HG03457 (cell line): ENCODE results near the gene PSTPIP1.

Experiments used
- ATAC-seq: cut with Tn5 transposase; IDR thresholded peaks from one replicate; pipeline ENCODE4 v1.9.1; 2021; ENCODE audit warnings: moderate number of reproducible peaks; ENCODE audit not compliant: unreplicated experiment

PSTPIP1 gene

GRCh38 chr15:77017761-77018720 lies 23.1 kb downstream of the PSTPIP1 start:
- no peak for ATAC-seq

- ATAC-seq, result no peak
Observed at GRCh38 chr15:77018796-77019505, 24.0 kb downstream of the PSTPIP1 start.

DNA sequence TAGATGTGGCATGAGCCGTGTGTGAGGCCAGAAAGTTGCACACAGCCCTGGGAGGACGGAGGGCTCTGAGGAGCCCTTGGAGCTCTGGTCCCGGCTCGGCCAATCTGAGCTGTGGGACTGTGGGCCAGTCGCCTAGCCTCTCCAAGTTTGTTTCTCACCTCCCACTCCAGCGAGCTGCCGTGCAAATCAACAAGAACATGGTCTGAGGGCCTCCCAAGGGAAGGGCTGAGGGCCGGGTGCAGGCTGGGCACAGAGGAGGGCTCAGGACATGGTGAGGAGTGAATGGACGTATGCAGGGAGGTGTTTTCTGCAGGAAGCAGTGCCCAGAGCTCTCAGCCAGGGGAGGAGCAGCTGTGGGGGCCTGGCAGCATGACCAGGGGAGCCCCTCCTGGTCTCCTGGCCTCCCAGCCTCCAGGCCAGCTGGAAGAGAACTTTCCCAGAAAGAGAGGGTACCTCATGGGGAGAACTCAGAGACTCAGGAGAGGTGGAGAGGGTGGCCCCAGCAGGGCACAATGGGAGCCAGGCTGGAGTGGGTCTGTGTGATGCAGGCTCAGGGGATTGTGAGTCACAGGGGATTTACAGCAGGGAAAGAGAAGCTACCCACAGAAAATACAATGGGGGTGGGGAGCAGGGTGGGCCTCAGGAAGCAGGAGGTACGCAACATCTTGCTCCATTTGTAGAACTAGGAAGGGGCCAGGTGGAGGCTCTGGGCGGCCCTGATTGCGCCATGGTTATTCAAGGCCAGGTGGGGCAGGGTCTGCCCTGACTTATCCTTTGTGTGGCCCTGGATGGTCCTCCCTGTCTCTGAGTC lies 24.8 kb downstream of the PSTPIP1 start:
- ATAC-seq, result no peak

DNA sequence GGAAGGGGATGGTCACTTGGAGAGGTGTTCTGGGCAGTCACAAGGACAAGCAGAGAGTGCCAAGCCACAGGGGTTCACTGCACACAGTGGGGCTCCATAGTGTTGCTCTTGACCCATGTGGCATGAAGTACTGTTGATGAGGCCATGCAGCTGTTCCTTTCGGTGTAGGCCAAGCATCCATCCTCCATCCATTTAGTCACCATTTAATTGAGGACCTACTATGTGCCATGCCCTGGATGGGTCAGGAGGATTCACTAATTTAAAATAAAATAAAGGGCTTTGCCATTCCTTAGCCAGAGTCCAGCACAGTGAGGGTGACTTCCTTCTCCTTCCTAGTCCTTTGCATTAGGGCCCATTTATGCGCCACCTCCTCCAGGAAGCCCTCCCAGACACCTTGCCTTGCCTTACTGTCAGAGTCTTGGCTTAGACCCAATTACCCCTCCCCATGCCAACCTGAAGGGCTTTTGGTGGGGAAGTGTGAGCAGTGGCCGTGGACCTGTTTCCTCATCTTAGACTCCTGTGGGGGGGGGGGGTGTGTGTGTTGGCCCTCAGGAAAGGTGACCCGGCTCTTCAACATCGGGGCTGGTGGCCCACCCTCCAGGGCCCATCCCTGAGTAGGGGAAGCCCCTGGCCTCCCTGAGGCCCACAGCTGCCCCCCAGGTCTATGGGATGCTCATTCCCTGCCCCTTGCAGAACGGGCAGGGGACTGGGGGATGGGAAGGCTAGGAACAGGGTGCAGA lies 25.6 kb downstream of the PSTPIP1 start:
- no peak for ATAC-seq

GRCh38 chr15:77021088-77021481 lies 26.2 kb downstream of the PSTPIP1 start:
- ATAC-seq, result no peak

GRCh38 chr15:77021803-77022381 lies 27.0 kb downstream of the PSTPIP1 start:
- no peak for ATAC-seq

DNA sequence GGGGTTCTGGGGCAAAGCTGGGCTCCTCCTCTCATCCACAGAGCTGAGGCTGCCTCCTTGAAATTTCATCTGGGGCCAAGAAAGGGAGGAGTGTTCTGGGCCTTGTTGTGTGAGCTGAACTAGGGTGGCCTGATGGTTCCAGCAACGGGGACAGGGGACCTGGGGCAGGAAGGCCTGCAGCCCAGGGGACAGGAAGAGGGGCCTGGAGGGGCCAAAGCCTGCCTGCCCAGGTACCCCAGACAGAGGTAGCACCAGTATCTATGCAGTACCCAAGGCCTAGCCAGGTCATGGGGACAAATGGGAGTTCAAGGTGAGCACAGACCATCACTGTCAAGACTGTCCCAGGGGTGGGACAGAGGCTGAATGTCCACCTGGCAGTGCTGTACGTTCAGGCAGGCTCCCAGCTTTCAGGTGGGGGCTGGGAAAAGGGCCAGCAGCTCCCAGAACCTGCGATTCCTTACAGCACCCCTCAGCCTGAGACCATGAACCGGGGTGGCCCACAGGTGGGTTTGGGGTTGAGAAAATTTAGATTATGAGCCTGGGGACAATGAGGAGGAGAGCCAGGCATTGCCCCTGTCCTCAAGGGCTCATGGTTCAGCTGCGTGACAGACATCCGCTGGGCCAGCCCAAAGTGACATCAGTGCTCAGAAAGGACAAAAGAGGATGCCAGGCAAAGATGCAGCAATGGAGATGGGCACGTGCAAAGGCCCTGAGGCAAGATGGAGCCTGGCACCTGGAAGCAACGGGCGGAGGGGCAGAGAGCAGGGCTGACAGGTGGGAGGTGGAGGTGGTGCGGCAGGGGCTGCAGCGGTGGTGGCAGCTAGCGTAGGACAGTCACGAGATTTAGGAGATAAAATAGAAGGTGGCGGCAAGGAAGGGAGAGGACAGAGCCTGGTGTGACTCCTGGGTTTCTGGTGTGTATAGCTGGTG lies 28.0 kb downstream of the PSTPIP1 start:
- ATAC-seq, result no peak

- no peak for ATAC-seq
Observed at GRCh38 chr15:77023576-77024272, 28.8 kb downstream of the PSTPIP1 start.

DNA sequence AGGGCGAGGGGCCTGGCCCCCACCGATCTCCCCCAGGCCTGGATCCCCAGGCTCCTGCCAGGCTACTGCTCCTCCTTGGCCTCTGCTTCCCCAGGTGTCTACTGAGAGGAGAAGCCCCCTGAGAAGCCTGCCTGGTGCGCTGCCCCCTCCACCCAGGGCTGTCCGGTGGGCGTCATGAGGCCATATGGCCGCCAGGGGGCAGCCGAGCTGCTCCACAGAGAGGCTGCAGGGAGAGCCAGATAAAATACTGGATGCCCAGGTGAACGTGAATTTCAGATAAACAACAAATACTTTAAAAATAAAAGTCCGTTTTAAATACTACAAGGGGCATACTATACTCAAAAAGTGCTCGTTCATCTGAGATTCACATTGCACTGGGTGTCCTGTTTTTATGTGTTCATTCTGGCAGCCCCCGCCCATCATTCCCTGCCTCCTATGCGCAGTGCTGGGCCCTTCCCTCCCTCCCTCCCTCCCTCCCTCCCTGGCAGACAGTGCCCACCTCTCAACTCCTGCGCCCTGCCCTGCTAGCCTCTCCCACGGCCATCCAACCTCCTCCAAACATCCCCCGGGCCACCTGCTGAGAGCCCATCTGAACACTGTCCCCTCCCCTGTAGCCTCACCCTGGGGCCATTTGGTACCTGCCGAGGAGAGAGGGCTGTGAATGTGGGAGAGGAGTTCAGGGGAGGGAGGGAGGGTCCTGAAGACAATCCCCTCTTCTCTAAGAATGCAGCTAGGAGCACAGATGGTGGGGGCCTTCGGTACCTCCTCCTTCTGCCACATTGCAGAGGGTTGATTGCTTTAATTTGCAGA lies 29.6 kb downstream of the PSTPIP1 start:
- ATAC-seq, result no peak

DNA sequence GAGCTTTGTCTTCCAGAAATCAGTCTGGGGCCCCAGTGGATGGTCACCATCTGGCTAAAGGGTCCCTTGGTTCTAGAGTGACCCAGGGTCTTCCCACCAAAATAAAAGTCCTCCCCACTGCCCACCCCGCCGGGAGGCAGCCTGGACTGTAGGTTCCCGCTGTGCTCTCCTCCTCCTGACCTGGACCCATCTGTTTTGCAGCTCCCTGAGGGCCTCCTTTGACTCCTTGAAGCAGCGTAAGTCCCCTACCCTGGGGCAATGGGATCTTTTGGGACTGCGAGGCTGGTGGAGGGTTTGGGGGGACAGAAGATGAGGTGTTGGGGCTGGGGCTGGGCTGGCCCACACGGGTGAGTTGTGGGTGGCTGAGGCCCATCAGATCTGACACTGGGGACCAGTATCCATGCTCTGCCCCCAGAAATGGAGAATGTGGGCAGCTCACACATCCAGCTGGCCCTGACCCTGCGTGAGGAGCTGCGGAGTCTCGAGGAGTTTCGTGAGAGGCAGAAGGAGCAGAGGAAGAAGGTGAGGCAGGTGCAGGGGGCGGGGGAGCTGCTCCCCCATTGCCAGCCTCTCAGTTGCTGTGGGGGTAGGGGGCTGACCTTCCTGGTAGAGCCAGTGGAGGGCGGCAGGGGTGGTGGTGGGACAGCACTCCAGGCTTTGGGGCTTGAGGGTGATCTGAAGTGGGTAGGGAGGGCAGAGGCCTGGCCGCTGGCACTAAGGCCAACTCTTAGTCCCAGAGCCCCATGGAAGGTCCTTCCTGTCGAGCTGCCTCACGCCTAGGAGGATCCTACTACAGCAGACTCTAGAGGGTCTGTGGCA lies 30.4 kb downstream of the PSTPIP1 start:
- ATAC-seq, result no peak

DNA sequence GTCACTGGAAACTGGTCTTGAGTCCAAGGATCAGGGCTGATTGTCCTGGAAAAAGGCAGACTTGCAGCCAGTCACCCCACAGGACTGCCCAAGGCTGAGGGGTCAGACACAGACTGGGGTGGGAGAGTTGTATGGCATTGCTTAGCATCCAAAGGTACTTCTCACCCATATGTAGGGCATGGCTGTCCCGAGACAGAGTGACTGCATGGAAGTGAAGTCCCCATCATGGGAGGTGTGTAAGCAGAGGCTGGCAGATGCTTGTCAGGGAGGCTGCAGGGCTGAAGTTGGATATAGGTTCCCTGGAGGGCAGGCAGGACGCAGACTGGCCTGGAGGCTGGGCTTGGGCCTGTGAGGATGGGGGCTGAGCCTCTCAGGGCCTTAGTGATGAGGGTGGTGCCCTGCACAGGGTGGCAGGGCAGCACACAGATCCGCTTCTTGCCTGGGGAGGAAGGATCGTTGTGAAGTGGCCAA lies 31.1 kb downstream of the PSTPIP1 start:
- ATAC-seq, result no peak

- ATAC-seq, result no peak
Observed at GRCh38 chr15:77026501-77027110, 31.7 kb downstream of the PSTPIP1 start.

DNA sequence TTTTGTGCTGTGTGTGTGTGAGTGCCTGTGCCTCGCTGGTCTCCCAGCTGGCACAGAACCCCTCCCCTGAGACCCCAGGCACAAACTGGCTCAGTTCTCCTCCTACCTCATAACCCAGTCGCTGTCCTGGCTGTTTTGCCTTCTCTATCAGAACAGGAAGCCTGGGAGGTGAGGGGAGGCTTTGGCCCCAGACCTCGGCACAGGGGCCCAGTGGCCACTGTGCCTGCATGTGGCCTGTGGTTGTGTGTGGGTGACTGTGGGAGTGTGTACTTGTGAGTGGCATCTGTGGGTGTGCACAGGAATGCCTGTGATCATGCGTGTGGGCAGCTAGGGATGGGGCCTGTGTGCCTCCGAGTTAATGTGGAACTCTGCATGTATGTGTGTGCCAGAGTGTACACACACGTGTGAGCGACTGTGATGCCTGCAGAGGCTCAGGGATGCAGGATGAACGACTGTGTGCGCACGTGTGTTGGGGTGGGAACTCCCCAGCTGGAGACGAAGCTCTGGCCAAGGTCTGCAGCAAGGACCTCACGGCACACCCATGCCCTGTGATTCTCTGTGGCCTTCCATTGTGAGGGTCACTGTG lies 32.3 kb downstream of the PSTPIP1 start:
- ATAC-seq, result no peak

GRCh38 chr15:77027697-77028450 lies 32.9 kb downstream of the PSTPIP1 start:
- ATAC-seq, result no peak
